Measurements from ENCODE around the gene WASL.

GRCh38 chr7:123679614-123680013 lies 69.2 kb downstream of the WASL start:
- no peak for TF ChIP-seq CTCF (conservative IDR thresholded peaks at IDR 0.05)
- TF ChIP-seq ZFX (IDR thresholded peaks at IDR 0.05), result no peak
